ENCODE results near the gene RTP1.
"Not testable (repeated sequence)": the region's sequence is repeated elsewhere in the genome, so short reads cannot be mapped to it uniquely, and the experiment has no call there.

The RTP1 gene, protein sequence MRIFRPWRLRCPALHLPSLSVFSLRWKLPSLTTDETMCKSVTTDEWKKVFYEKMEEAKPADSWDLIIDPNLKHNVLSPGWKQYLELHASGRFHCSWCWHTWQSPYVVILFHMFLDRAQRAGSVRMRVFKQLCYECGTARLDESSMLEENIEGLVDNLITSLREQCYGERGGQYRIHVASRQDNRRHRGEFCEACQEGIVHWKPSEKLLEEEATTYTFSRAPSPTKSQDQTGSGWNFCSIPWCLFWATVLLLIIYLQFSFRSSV

DNA sequence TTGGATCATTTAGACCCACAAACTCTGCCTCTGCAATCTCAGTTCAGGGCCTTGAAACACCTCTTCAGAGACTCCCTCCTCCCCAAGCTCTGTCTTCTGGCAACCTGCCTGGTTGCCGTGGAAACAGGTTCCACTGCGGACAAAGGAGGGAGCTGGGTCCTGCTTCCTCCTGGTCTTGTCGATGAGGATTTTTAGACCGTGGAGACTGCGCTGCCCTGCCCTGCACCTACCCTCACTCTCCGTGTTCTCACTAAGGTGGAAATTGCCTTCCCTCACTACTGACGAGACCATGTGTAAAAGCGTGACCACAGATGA lies at the start of gene RTP1:
Gene RTP1 (plus strand): TSS at position 152 of the 315 bp plus-strand sequence. CDS start 30 bp downstream, at position 182.
- DNase-seq (ENCODE audit: low spot score): no peak

DNA sequence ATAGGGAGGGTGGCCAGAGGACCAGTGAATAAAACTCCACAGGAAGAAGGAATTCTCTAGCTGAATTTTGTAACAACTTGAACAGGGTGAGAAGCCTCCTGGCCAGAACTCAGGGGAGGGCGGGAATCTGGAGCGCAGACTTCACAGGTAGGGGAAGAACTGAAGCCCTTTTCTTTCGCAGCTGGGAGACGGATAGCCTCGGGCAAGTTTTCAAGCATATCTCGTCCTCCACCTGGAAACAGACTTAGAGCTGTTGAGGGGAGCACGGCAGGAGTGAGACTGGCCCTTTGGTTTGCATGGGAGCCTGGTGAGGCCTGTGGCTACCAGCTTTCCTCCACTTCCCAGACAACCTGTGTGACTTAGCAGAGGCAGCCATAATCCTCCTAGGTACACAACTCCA lies 47.1 kb upstream of the RTP1 start:
- DNase-seq (ENCODE audit: low spot score): no peak

DNA sequence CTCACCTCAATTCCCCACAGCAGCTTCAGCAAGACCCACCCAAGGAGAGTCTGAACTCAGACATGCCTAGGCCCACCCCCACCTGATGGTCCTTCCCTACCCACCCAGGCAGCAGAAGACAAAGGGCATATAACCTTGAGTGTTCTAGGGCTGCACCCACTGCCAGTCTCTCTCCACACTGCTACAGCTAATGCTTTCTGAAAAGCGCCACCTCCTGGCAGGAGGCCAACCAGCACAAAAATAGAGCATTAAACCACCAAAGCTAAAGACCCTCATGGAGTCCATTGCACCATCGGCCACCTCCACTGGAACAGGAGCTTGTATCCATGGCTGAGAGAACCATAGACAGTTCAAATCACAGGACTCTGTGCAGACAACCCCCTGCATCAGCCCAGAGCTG lies 46.7 kb upstream of the RTP1 start:
- DNase-seq (ENCODE audit: low spot score): peak; percentile 77

DNA sequence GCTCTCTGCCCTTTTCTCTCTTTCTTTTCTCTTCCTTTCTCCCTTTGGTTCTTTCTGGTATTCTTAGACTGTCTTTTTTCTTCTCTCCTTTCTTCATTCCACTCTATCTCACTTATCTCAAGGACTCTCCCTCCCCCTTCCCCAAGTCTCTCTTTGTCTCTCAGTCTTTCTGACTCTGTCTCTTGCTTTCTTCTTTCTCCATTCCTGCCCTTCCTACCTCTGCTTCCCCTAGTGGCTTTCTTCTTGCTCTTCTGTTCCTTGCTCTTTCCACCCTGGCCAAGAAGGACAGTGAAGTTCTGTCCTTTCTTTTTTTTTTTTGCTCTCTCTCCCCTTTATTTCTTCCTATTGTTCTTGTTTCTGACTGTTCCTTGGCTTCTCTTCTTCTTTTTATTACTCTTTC lies 35.7 kb upstream of the RTP1 start:
- no peak for DNase-seq (ENCODE audit: low spot score)

DNA sequence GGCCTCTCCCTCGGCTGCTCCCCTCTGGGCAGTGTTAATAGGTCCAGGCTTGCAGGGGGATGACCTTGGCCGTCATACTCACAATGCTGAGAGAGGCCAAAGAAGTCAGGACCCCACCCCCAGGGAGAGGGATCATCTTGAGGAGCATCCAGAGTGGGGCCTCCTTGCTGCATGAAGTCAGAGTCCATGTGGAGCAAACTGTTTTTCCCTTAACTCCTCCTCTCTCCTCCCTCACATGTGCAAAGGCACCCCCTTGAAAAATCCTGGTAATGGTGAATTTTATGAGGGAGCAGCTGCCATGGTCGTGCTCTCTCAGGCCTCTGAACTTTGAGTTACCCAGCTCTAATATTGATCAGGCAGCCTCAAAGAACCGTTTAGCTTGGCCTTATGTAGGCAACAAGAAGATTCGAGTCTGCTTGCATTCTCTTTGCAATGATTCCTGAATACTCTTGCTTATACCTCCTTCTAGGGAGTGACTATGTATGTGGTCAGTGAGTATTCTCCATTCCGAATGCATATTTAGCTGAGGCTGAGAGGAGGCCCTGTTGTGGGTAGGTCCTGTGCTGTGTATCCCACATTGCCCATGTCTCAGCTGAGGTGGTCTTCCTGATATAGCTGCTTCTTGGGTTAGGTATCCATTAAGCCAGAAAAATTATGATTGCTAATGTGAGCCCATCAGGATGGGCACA lies 34.9 kb upstream of the RTP1 start:
- no peak for DNase-seq (ENCODE audit: low spot score)

DNA sequence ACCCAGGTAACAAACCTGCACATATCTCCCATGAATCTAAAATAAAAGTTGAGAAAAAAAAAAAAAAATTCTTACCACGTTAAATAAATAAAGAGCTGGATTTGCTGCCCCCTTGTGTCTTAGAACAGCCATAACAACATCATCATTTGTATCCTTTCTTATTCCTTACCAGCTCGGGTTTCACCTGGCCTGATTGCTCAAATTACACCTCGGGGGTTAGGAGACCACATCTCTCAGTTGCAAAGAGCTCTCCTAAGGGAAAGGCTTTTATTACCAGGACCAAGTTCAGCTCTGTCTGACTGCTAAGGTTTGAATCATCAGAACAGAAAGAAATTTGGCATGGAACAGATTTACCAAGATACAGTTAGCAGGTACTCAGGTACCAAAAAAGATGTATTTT lies 32.1 kb upstream of the RTP1 start:
- peak; percentile 75 for DNase-seq (ENCODE audit: low spot score)

DNA sequence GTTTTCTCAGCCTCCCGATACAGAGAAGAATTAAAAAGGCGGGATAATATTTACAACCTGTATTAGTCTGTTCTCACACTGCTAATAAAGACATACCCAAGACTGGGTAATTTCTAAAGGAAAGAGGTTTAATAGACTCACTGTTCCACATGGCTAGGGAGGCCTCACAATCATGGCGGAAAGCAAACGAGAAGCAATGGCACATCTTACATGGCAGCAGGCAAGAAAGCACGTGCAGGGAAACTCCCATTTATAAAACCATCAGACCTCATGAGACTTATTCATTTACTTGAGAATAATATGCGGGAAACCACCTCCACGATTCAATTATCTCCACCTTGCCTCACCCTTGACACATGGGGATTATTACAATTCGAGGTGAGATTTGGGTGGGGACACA lies 30.5 kb upstream of the RTP1 start:
- no peak for DNase-seq (ENCODE audit: low spot score)

DNA sequence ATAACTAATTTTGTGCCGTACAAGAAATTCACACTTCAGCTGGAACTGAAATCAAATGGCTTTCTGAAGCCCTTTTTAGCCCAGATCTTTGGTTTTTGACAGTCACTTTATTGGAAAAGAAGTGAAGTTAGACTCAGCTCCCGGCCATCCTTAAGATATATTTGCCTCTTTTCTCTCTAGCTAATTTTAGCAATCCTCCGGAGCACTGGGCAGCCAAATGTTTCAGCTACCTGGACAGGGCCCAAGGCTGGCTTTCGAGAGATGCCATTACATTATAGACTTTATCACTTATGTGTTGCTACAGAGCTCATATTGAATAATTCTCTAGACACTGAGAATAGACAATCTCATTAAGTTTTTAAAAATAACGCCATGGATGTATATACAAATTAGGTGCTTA lies 29.5 kb upstream of the RTP1 start:
- DNase-seq (ENCODE audit: low spot score): no peak

DNA sequence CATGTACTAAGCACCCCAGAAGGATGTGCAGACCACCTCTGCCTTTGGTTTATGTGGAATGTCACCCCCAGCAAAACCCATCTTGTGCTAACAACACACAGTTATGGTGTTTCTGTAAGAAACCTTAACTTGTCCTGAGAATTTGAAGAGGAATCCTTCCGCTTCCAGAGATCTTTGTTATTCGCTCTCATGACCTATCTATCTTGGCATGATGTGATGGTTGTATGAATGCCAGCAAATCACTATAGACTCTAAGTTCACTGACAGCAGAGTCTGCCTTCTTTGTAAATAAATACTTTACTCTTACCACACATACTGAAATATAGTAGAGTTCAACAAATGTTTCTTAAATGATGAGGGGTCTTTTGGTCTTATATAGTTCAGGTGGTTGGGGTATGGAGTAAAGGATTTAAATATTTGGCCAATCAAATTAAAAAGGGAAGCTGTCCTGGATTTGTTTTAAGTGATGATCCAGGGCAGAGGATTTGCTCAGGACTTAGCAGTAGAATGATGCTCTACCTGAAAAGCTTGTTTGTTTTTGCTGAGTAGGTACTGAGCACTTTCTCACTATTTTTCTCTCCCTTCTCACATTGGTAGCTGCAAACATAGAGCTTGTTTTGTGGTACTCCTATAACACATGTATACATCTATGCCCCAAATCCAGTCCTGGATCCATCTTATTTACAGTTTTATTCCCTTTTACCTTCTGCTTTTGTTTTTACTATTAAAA lies 27.9 kb upstream of the RTP1 start:
- no peak for DNase-seq (ENCODE audit: low spot score)

DNA sequence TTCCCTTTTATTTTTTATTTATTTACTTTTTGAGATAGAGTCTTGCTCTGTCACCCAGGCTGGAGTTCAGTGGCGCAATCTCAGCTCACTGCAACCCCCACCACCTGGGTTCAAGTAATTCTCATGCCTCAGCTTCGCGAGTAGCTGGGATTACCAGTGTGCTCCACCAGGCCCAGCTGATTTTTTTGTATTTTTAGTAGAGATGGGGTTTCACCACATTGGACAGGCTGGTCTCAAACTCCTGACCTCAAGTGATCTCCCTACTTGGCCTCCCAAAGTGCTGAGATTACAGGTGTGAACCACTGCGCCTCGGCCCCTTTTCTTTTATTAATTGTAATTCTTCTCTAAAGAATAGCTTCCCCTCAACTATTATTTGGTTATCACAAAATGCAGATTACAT lies 26.4 kb upstream of the RTP1 start:
- DNase-seq (ENCODE audit: low spot score): not testable (repeated sequence)

DNA sequence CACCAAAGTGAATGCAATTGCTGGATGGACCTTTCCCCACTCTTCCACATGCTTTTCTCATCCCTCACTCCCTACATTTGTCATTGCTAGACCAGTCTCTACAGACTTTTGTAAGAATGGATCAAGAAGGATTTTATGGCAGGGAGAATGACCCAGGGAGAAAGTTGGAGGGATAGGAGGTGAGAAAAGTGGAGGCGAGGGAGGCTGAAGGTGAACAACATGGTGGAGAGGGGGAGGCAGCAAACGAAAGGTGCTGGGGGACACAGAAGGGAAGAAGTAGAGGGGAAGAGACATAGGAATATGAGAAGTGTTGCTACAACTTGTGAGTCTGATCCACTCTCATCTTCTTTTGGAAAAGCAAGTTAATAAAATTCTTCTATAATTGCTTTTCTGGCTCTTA lies 24.4 kb upstream of the RTP1 start:
- DNase-seq (ENCODE audit: low spot score): no peak

DNA sequence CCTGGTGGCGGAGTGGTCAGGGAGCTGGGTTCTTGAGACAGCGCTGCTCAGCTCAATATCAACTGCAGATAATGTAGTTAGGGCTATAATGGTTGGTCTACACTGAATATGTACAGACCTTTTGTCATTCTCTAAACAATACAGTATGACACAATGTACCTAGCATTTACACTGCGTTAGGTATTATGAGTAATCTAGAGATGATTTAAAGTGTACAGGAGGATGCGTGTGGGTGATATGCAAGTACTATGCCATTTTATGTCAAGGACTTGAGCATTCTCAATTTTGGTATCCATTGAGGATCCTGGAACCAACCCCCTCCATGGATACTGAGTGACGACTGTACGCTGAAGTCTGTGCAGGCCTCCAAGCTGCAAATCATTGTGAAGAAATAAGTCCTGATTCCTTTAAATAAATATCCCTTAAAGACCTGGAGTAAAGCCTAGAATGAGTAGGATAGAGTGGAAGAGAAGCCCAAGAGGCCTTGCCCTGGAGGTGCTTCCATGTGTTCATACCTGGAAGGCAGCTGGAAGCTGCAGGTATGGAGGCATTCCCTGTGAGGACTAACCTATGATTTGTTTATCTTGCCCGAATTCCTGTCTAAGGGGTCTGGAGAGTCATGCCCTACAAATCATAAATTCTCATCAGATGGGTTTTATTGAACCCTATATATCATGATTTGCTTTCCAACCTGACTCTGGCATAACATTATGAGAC lies 15.7 kb upstream of the RTP1 start:
- no peak for DNase-seq (ENCODE audit: low spot score)

DNA sequence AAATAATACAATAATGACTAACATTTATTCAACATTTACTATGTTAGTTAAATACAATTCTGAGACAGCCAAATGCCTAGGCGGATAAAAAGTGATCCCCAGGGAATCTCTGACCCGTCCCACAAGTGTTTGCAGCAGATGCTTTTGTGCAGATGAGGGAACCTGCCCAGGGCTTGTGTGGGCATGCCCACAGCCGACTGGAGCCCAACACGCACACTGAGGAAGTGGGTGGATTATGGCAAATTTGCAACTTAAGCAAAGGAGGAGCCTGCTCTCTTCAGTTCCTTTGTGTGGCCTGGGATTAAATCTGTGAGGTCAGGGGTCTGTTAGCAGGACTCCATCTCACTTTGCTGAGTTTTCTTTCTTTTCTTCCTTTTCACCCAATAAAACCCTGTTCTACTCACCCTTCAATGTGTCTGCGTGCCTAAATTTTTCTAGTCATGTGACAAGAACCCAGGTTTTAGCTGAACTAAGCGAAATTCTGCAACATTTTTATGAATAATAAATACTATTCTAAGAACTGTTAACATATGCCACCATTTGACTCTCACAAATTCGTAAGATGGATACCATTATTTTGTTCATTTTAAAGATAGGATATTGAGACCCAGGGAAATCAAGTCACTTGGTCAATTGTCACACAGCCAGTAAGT lies 13.9 kb upstream of the RTP1 start:
- DNase-seq (ENCODE audit: low spot score): no peak

DNA sequence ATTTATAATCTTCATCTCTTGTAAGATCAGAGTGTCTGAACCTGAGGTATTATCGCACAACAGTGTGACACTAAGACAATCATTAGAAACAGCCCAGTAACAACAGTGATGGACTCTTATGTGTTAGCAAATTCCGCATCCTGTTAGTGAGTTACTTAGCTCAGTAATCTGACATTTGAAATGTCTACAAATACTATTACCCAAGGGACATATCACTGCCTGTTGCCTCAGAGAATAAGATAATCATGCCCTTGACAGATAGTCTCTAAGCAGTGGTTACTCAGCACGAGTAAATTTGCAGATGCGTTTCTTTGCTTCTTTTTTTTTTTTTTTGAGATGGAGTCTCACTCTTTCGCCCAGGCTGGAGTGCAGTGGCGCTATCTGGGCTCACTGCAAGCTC lies 13.4 kb upstream of the RTP1 start:
- no peak for DNase-seq (ENCODE audit: low spot score)

DNA sequence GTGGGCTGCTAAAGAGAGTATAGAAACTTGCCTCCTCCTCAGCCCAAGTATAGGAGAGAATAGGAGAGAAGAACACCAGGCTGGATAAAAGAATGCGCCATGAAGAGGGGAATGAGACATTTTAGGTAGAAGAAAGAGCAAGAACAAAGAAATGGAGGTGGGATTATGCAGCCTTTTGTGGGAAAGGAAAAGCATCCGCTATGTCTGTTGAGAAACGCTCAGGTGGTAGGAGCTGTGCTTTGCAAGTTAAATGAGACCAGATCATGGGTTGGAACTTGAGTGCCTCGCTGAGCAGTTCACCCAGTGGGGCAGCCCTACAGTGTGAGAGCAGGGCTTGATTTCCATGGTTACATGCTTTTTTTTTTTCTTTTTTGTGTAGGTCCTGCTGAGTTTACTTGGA lies 11.5 kb upstream of the RTP1 start:
- DNase-seq (ENCODE audit: low spot score): no peak

DNA sequence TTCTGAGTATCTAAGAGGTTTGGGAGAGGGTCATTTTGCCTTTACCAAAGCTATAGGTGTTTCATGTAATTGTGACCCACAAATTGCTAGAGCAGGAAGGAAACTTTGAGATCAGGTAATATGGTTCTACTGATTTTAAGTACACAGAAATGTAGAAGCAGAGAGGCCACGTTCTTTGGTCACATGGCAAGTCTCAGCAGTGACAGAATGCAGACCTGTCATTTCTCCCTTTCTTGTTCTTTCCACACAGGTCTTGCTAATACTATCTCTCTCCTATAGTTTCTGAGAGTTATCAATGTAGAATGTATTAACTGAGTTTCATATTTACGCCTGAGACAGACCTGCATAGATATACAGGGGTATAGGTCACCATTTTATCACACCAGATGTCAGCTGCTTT lies 10.9 kb upstream of the RTP1 start:
- no peak for DNase-seq (ENCODE audit: low spot score)

DNA sequence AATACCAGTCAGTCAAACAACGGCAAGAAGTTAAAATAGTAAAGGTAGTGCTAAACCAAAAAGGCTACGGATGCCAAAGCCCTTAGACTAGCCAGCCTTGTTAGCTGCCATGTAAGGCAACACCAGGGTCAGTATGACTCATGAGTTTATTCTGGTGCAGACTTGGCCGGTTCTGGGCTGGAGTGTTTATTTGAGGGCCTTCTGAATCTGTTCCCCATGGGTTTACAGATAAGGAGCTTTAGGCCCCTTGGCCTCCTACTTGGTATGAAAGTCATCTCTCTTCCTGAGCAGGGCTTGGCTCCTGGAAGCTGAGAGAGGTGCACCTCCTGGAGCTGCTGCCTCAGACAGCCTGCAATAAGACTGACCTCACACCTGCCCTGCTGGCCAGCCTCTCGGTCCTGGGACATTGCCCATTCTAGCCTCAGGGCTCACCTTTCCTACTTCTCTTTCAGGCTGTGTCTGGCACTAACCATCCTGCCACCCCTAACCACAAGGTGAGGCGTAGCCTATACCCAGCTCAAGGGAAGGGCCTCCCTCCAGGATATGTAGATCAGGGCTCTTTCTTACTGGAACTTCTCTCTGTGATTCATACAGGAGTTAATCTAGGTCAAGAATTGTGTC lies 10.4 kb upstream of the RTP1 start:
- no peak for DNase-seq (ENCODE audit: low spot score)

DNA sequence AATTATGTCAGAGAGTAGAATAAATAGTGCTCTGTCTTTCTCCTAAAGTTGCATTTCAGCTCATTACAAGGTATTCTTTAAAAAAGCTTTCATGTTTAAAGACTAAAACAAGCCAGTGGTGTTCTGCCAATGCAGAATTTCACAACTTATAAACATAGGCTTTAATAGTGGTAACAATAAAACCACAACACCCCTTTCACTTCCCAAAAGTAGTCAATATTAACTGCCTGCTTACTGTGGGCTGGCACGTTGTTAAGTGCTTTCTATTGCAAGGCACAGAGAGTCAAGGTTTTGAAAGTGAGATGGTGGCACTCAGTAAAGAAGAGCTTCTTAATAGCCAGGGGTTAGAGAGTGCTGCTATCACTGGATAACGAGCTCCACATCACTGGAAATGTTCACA lies 8.4 kb upstream of the RTP1 start:
- DNase-seq (ENCODE audit: low spot score): no peak

DNA sequence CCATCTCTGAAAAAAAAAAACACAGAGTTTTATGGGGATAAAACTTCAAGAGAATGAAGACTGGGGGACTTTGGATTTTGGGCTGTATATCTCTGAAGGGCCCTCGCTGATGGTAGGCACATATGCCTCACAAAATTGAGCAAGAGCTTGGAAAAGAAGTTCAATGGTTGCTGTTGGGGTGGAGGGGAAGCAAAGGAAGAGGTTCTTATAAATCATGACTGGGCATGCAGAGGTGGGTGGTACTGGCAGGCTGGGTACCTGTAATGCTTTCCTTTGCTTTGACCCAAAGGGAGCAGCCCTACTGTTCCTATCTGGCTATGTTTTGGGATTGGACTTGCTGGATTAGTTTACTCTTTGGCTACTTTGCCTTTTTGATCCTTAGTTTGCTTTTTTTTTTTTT lies 6.0 kb upstream of the RTP1 start:
- DNase-seq (ENCODE audit: low spot score): no peak

DNA sequence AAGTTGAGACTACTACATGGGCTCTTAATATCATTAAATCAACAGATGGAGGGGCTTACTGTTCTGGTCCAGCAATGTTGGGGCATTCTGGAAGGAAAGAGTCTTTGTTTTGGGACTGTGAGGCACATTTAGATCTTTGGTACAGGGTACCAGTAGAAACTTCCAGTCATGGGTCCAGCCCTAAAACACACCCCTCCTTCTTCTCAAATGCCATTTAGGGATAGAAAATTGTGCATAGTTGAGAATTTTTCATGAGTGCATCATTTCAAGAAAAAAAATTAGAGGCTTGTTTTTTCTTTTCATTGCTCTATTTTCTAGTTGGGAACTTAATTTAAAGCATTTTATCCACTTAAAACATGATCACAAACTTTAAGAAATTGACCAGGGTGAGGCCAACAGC lies 4.1 kb upstream of the RTP1 start:
- no peak for DNase-seq (ENCODE audit: low spot score)

DNA sequence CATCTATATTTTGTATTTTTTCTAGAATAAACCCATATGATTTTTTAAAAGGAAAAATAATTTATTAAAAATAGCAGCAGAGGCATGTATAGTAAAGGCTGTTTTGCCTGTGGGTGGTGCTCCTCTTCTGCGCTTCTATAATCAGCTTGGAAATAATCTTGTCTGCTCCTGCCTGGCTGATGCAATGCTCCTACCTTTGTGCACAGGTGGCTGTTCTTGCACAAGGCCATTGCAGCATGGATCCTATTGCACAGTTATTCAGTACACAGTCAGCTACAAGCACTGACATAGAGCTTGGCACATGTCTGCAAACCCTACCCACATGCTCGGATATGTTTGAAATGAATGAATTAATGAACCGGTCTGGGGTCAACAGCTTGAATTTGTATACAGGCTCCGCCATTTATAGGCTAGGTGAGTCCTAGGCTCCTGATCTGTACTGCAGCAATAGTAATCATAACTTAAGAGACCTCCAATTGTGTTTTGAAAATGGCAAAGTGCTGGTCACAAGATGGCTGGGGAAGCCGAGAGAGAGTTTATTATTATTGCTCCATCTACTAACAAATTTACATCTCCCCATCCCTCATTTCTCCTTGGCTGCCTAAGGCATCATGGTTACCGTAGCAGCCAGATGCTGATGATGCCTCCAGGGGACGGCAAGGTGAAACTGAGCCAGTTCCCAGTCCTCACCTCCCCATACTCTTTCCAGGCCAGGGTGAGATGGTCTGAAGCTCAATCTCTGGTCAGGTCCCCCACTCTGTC lies 532 bp upstream of the RTP1 start:
- DNase-seq (ENCODE audit: low spot score): no peak
